ENCODE data around the gene REST.
"Not testable (repeated sequence)": the region's sequence is repeated elsewhere in the genome, so short reads cannot be mapped to it uniquely, and the experiment has no call there.

Gene REST, protein sequence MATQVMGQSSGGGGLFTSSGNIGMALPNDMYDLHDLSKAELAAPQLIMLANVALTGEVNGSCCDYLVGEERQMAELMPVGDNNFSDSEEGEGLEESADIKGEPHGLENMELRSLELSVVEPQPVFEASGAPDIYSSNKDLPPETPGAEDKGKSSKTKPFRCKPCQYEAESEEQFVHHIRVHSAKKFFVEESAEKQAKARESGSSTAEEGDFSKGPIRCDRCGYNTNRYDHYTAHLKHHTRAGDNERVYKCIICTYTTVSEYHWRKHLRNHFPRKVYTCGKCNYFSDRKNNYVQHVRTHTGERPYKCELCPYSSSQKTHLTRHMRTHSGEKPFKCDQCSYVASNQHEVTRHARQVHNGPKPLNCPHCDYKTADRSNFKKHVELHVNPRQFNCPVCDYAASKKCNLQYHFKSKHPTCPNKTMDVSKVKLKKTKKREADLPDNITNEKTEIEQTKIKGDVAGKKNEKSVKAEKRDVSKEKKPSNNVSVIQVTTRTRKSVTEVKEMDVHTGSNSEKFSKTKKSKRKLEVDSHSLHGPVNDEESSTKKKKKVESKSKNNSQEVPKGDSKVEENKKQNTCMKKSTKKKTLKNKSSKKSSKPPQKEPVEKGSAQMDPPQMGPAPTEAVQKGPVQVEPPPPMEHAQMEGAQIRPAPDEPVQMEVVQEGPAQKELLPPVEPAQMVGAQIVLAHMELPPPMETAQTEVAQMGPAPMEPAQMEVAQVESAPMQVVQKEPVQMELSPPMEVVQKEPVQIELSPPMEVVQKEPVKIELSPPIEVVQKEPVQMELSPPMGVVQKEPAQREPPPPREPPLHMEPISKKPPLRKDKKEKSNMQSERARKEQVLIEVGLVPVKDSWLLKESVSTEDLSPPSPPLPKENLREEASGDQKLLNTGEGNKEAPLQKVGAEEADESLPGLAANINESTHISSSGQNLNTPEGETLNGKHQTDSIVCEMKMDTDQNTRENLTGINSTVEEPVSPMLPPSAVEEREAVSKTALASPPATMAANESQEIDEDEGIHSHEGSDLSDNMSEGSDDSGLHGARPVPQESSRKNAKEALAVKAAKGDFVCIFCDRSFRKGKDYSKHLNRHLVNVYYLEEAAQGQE

DNA sequence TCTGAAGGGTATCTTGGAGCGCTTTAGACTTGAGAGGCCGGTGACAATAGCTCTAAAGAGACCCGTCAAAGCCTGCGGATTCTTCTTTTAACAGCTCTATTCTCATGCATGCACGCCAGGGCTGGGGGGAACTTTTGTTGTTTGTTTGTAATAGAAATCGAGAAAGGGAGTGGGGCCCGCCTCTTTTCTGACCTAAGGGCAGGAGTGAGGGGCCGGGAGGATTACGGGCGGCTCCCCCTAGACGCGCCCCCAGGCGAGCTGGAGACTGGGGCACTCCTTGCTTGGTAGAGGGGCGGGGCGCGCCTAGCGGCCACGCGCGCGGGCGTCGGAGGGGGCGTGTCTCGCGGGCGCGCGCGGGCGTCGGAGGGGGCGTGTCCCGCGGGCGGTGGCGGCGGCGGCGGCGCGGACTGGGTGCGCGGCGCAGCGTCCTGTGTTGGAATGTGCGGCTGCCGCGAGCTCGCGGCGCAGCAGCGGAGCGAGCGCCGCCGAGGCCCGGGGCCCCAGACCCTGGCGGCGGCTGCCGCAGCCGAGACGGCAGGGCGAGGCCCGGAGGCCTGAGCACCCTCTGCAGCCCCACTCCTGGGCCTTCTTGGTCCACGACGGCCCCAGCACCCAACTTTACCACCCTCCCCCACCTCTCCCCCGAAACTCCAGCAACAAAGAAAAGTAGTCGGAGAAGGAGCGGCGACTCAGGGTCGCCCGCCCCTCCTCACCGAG, at the start of gene REST:
TSS of gene REST (plus strand) at position 412 of the 717 bp plus-strand sequence. CDS start 2,739 bp downstream, outside the sequence.
- peak; percentile 48 to 67 for DNase-seq (ENCODE audit: low read depth in 2 of 2)

- DNase-seq (ENCODE audit: low read depth in 2 of 2): no peak
These were observed 47.9 kb upstream of the REST start for GRCh38 chr4:56859841-56860240.

- DNase-seq (ENCODE audit: low read depth in 2 of 2): no peak
These were observed 46.9 kb upstream of the REST start for GRCh38 chr4:56860781-56861180.

DNA sequence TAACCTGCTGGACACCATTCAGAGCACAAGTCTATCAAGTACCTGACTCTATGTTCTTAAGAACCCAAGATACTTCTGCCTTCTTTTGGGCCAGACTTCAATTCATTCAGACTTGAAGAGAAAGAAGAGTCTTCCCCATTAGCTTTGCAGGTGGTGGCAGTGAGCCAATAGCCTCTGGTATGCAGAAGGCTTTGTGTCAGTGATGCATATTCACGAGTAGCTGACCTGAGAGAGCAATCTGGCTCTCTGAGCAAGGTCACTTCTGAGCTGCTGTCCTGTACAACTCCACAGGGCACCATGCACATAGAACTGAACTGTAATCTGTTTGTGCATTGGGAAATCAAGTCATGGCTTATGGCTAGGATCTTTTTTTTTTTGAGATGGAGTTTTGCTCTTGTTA, 46.3 kb upstream of the REST start:
- no peak for DNase-seq (ENCODE audit: low read depth in 2 of 2)

GRCh38 chr4:56863441-56864139, 44.1 kb upstream of the REST start:
- DNase-seq (ENCODE audit: low read depth in 2 of 2): no peak

- no peak for DNase-seq (ENCODE audit: low read depth in 2 of 2)
These were observed 36.8 kb upstream of the REST start for GRCh38 chr4:56870946-56871345.

DNA sequence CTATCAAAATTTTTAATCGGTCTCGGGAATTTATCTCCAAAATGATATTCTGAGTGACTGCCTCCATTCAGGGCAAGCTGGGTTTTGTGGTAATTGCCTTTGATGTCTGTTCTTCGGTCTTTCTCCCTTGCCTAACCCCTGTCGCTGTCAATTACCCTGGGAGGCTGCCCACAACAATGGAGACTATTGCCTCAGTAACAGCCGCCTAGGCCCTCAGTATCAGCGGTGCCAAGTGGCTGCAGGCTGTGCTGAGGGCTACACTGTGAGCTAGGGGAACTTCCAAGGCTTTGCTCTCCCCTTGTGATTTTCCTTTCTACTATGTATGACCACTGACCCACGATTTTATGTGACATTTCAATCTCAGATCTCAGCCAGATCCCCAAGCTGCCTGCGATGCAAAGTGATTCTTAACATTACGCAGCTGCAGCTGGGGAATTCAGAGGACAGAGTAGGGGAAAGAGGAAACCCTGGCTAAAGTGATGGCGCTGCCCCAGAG, 36.3 kb upstream of the REST start:
- no peak for DNase-seq (ENCODE audit: low read depth in 2 of 2)

DNA sequence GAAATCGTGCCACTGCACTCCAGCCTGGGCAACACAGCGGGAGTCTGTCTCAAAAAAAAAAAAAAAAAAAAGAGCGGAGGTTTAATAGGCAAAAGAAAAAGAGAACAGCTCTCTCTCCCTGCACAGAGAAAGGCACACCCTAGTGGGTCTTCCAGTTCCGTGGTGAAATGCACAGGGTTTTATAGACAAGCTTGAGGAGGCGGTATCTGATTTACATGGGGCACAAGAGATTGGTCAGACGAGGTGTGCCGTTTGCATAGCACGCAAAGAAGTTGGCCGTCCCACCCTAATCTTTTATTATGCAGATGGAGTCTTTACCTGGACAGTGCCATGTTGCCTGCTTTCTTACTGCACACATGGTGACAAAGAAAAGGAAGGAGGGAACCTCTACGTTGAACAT, 33.5 kb upstream of the REST start:
- DNase-seq (ENCODE audit: low read depth in 2 of 2): no peak

GRCh38 chr4:56874923-56875322, 32.8 kb upstream of the REST start:
- DNase-seq (ENCODE audit: low read depth in 2 of 2): no peak

DNA sequence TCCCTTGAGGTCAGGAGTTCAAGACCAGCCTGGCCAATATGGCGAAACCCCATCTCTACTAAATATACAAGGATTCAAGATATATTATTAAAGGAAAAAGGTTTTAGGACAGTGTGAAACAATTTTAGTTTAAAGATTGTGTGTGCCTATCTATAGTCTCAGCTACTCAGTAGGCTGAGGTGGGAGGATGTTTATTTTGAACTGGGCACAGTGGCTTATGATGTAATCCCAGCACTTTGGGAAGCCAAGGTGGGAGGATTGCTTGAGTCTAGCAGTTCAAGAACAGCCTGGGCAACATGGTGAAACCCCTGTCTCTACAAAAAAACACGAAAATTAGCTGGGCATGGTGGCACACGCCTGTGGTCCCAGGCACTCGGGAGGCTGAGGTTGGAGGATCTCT, 31.4 kb upstream of the REST start:
- no peak for DNase-seq (ENCODE audit: low read depth in 2 of 2)

DNA sequence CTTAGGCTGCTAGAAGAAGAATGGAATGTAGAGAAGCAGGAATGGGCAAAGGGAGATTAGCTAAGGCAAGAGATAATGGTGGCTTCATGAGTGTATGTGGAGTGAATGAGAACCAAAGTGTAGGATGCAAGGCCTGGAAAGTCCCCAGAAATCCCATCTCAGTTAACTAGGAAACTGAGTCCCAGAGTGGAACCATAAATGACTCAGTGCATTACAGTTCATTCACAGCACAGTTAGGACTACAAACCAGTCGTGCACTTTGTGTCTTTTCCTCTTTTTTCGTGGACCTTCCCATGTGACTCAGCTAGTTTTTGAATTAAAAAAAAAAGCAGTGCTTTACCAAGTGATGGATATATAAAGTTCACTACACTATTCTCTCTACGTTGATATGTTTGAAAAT, 27.7 kb upstream of the REST start:
- no peak for DNase-seq (ENCODE audit: low read depth in 2 of 2)

DNA sequence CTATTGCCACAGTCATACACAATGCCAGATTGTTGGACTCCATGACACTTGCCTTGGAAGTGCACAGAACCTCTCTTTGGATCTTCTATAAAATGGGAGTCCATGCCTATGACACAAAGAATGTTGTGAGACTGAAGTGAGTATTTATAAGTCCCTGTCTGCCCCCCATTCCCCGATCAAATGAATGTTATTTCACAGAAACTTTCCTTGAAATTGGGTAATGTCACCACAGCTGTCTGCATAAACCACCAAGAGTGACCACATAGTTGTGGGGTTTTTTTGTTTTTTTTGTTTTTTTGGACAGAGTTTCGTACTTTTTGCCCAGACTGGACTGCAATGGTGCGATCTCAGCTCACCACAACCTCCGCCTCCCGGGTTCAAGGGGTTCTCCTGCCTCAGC, 27.1 kb upstream of the REST start:
- no peak for DNase-seq (ENCODE audit: low read depth in 2 of 2)

- DNase-seq (ENCODE audit: low read depth in 2 of 2): not testable (repeated sequence)
These were observed 23.2 kb upstream of the REST start for GRCh38 chr4:56884511-56884910.

DNA sequence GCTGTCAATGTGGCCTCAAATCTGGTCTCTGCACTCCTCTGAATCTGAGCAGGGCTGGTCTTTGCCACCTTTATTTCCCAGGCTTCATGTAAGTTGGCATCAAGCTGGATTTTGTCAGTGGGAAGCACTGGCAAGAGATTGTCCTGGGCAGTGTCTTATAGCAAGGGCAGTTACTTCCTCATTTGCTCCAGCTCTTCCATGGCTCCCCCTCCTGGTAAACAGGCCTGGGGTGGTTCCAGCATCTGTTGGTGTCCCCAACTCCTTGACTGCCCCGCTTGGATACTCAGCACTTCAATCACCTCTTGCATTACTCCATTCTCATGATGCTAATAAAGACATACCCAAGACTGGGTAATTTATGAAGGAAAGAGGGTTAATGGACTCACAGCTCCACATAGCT, 15.0 kb upstream of the REST start:
- no peak for DNase-seq (ENCODE audit: low read depth in 2 of 2)

DNA sequence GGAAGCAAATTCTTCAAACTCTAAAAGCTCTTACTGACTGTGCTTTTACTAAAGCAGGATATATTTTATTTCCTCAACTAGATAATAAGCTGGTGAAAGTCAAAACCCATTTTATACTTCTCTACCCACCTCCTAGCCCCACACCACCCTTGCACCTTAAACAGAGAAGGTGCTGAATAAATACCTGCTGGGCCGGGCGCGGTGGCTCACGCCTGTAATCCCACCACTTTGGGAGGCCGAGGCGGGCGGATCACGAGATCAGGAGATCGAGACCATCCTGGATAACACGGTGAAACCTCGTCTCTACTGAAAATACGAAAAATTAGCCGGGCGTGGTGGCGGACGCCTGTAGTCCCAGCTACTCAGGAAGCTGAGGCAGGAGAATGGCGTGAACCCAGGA, 9.9 kb upstream of the REST start:
- DNase-seq (ENCODE audit: low read depth in 2 of 2): not testable (repeated sequence)

GRCh38 chr4:56900186-56900585, 7.5 kb upstream of the REST start:
- DNase-seq (ENCODE audit: low read depth in 2 of 2): not testable (repeated sequence)

GRCh38 chr4:56902703-56903102, 5.0 kb upstream of the REST start:
- DNase-seq (ENCODE audit: low read depth in 2 of 2): no peak

DNA sequence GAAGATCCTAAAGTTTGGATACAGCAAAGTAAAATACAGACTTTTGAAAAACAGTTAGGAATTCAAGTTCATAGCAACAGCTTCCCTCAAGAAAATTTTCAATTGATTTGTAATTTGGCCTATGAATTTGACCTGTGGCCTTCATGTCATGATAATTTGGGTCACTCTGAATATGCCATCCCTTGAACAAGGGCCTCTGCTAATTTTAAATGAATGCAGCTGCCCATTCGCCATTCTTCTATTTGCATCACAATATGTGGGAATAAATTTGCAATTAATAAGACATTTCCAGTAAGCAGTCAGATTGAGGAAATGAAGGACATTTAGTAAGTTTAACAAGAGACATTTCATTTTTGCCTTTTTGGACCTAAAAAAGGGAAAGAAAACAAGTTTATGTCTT, 1.9 kb upstream of the REST start:
- no peak for DNase-seq (ENCODE audit: low read depth in 2 of 2)

GRCh38 chr4:56906489-56907393, 959 bp upstream of the REST start:
- no peak for DNase-seq (ENCODE audit: low read depth in 2 of 2)
